Ramos (cell line): ENCODE results near the gene MMP24OS.
"Not testable (repeated sequence)": the region's sequence is repeated elsewhere in the genome, so short reads cannot be mapped to it uniquely, and the experiment has no call there.

ENCODE experiments used
- in situ Hi-C: fragments of 300-500 bp; cut with MboI; formaldehyde crosslinking; loops from one replicate; pipeline ENCODE4 v1.14.3; 2022; ENCODE audit warnings: low sequenced_read_pairs; ENCODE audit not compliant: unreplicated experiment

MMP24OS gene

DNA sequence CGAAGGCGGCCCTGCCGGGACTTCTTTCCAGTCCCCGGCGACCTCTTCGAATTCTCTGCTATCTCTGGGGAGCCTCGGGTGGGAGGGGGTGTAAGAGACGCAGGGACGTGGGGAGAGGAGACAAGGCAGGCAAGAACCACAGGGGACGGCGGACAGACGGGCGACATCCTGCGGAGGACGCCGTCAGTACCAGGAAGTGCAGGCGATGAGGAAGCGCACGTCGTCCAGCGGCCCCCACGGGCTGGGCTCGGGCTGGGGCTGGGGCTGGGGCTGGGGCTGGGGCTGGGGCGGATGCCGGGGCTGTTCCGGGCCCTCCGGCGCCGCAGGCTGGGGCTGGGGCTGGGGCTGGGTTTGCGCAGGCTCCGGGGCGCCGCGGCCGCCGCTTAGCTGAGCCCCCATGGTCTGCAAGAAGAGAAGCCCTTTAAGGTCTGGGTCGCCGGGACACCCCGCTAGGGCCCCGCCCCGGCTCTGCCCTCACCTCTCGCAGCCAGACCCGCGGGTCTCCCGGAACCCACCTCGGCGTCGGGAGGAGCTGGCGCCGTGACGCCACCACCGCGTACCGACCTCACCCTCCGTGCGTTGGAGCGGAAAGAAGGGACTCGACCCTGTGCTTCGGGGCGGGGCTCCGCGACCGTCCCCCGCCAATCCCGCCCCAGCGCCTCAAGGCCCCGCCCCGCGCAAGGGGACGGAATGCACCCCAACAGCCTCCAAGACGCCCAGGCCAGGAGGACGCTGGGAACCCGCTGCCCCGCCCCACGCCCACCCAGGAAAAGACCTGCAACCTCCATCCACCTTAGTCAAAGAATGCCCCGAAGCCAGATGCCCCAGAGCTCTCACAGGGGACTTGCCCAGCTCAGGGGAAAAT, at the start of gene MMP24OS:
Gene MMP24OS, minus strand, starts transcription at position 592 of the 865 bp plus-strand sequence. Its CDS starts 193 bp downstream, at position 399.
- in situ Hi-C loops, result no loop called here

DNA sequence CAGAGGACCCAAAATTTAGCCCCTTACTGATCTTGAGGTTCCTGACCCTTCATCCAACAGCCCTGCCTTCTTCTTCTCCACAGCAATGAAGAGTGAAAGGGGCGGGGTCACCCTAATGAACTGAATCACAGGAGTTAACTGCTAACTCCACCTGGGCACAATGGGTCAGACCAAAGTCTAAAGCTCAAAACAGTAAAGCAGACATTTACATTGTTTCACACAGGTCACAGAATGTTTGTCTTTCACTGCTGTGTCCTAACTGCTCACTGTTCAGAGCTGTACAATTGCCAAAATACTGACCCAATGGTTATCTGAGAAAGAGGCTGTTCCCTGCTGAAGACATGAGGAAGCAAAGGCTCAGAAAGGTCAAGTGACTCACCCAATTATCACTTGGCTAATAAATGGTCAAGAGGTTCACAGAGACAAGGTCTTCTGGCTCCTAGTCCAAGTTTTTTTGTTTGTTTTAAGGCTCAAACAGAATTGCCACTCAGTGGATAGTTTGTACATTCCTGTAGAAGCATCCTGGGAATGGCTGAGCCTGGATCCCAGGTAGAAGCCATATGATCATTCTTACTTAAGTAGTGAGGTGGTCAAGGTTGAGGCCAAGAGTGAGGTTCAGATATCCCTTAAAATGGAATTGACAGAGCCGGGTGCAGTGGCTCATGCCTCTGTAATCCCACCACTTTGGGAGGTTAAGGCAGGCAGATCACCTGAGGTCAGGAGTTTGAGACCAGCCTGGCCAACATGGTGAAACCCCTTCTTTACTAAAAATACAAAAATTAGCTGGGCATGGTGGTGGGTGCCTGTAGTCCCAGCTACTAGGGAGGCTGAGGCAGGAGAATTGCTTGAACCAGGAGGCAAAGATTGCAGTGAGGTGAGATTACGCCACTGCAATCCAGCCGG, 49.4 kb upstream of the MMP24OS start:
- in situ Hi-C loops, result no loop called here

DNA sequence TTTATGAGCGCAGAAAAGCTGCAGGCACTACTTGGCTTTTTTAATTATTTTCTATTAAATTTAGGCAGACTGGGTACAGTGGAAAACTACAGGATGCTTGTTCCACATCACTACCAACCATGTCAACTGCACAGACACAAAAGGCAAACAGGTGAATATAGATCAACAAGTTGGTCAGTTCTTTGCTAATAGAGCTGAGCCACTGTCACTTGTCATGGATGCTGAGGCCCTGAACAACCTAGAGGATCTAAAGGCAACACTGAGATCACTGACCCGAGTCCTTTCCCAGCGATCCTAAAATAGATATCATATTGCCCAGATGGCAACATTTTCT, 48.8 kb upstream of the MMP24OS start:
- in situ Hi-C loops, result no loop called here

DNA sequence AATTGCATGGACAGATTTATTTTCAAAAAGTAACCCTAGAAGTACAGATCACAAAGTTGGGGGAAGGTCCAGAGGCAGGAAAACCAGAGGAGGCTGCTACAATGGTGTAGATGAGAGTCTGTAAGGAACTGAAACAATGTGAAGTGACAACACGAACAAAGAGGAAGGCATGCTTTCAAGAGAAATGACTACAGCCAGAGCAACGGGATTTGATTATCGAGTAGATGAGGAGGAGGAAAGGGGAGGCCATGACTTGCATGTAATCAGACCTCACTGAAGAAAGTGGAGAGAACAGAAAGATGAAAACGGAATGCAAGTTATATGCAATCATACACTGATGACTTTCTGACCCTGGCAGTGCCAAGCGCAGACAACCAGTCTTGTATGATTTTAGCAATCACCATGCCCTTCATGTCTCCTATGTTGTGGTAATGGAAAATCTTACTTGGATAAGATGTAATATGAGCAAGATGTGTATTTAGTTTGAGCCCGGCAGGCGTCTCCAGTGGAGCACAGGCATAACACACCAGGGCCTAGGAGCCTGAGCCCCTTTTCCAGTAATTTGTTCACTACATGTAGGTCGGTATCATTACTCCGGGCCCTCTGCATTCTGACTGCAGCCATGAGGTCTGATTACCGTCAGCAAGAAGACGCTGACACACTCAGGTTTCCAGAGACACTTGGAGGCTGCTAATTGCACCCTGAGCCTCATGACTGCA, 48.3 kb upstream of the MMP24OS start:
- in situ Hi-C loops, result no loop called here

DNA sequence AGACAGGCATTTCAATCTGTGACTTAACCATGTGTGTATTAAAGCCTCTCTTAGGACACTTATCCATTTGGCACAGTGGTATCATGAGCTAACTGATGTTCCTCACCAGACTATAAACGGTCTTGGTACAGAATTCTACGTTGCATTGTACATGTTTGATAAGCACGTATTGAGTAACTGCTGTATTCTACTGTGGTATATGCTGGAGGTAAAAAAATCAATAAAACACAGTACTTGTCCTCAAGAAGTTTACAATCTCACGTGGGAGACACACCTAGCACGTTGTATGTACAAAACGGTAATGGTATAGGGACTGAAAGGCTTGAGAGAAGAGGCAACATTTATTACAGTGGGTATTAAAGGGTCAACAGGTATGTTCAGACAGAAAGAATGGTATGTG, 47.5 kb upstream of the MMP24OS start:
- in situ Hi-C loops, result no loop called here

DNA sequence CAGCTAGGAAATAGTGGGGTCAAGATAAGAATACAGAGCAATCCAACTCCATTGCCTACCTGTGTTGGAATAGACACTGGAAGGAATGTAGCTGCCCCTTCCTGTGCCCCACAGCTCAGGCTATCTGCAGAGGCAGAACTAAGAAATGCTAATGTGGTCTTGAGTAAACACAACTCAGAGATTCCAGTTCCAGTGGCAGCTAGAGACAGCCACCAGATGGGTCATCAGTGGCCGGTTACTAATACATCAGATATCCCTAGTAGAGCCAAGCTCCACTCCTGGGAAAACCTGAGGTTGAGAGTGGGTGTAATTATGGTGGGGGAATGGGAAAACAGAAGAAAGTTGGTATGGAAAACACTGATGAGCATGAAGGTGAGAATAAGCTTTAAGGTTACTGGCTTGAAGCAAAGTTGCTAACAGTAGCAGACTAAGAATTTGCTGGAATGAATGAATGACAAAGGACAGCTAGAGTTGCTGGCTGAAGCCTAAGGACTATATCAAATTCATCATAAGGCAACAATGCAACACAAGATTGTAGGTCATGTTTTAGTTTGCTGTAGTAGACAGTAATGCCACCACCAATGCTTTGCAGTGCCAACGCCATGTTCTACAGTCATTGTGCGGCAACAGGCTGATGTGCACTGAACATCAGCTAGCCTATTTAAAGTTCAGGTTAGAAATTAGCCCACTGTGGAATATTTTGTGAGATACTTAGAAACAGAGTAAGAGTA, 42.6 kb upstream of the MMP24OS start:
- in situ Hi-C loops, result no loop called here

DNA sequence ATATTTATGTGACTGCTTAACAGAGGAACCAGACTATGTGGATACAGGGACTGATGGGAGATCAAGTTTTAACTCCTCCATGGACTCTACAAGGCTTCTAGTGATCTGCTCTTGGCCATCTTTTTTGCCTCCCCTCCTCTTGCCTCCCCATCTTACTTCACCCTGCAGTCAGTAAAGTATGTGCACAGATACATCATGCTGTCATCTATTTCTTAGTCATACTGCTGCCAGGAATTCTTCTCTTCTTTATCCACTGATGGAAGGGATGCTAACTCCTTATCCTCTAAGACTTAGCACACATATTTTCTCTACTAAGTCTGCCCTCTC, 41.9 kb upstream of the MMP24OS start:
- in situ Hi-C loops, result no loop called here

DNA sequence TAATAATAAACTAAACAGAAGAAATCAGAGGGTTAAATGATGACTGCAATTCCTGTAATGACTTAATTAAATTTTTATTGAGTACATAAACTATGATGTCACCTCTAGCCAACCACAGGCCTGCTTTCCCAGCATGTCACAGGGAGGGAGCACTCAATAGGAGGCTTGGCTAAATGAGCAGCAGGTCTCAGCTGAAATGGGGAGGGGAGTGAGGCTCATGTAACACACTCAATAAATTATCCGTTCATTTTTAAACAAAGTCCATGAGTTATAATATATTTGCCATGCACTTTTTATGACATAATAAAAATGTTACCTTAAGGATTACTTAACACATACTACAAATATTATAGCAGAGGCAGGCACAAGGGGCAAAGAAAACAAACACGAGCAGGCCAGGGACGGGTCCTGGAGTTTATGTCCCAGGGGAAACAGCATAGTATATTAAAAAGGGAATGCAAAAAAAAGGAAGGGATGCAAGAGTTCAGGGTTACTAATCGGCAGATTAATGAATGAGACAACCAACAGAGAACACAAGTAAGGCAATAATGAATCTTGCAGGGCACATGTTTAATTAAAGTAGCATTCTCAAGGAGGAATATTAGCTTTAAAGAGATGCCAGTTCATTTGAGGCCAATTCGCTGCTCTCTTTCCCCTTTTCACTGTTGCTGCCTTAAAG, 41.4 kb upstream of the MMP24OS start:
- in situ Hi-C loops, result no loop called here

DNA sequence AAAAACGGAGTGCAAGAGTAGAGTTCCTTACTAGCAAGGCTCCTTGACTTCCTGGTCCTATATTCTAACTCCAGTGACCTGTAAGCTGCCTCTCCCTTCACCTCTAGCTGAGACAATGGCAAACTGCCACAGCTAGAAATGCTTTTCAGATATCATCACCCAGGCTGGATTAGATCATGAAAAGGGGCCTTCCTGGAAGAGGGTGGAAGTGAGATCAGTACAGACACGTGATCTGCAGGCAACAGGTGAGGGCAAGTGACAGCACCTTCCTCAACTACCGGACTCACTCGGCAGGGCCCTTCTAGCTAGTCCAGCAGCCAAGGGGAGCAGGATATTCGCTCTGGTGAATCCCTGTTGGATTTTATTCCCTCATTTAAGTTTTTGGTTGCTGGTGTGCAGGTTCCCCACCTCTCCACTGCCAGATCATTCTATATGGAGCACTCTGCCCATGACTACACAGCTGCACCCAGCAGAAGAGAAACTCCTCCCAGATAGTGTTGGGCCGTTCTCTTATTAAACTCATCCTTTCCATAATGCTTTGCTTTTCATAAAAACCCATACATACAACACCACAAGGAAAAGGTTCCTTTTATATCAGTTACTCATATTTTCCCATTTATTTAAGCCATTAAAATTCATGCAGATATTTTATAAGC, 40.7 kb upstream of the MMP24OS start:
- in situ Hi-C loops, result no loop called here

DNA sequence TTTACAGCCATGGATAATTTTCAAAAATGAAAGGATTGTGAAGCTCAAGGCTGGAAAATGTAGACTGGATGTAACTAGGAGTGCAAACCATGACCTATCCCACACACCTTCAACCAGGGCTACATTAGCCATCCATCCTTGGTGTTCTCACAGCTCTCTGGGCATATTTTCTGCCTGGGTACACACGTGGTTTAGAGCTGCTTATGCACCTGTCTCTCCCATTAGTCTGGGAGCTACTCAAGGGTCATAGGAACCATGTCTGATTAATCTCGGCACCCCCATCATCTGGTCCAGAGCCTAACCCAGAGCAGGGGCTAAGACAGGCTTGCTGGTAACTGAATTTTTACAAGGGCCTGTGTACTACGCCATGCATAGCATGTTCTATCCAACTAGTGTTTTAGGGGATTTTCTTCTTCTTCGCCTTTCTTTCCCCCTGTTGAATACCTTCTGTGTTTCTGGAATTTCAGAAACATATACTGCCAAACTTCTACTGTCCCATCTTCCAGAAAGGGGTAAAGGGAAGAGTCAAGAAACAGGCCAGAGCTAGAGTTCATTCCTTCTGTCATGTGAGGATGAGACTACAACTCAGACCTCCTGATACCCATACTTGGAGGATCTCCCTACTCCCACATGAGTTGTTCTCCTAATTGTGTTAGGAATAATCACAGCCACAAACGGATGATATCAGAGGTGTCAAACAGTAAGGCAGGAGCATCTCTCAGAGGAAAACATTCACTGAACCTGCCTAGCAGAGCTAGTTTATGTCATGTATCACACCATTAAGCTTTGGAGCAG, 39.7 kb upstream of the MMP24OS start:
- in situ Hi-C loops, result no loop called here

DNA sequence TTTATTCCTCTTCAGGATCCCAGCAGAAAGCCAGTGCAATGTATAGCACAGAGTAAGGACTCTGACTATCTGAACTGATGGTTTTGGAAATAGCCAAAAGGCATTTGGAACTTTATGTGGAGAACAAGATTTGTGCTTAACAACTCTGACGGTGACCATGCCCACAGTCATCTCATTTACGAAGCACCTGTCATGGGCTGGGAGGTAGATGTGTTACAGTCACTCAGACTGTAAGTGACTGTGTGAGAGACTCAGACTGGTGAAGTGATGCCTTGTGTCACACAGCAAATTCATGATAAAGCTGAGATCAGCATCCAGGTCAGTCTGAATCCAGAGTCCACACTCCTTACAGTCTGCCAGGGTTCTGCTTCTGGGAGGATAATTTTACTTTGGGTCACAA, 38.2 kb upstream of the MMP24OS start:
- in situ Hi-C loops, result no loop called here

DNA sequence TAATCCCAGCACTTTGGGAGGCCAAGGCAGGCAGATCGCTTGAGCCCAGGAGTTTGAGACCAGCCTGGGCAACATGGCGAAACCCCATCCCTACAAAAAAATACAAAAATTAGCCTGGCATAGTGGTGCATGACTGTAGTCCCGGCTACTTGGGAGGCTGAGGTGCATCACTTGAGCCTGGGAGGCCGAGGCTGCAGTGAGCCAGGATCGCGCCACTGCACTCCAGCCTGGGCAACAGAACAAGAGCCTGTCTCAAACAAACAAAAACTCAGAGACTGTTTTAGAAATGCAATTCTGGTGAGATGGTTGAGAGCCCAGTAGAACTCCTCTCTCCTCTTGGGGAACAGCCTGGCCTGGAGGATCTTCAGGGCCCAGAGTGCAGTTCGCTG, 37.7 kb upstream of the MMP24OS start:
- in situ Hi-C loops, result not testable (repeated sequence)

DNA sequence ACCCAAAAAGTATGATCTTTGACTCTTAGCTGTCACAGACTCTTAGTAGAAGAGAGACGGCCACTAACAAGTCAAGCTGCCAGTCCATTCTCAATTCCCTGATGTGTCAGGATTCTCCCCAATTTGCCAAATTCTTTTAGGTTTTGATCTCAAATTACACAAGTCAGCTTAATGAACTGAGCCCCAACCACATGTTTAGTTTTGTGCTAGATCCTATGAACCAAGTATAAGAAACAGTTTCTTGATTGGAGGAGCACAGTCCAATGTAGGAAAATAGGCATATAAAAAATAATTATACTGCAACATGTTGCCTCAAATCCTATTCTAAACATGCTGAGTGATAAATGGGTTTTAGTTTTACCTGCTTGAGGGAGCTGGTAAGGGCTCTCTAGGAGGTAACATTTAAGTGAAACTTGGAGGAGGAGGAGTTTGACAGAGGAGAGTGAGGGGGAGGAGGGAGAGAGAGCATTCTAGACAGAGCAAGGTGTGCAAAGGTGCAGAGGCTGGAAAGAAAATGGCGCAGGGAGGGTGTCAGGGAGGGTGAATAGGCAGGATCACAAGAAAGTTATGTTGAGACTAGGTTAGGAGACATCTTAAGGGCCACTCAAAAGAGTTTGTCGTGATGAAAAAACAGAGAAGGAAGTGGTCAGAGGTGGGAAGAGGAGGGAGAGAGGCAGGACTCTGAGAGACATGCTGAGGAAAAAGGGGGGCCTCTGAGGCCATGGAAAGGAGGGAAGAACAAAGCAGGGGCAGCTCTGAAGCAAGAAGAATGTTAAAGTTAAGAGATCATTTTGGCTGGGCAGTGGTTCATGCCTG, 37.1 kb upstream of the MMP24OS start:
- in situ Hi-C loops, result no loop called here

DNA sequence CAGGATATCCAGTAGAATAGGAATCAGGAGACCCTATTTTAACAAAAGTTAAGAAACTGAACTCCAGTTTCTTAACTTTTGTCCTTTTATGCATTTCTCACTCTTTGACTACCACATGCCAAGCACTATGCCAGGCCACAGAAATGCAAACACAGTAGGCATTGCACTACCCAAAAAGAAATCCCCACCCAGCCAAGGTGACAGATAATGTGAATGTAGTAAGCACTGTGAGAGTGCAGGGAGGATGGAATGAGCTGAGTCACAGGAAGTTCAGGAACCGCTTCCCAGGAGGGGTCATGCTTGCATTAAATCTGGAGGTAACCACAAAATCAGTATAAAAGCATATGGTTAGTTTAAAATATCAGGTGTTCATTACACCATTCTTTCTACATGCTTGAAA, 34.4 kb upstream of the MMP24OS start:
- in situ Hi-C loops, result no loop called here

DNA sequence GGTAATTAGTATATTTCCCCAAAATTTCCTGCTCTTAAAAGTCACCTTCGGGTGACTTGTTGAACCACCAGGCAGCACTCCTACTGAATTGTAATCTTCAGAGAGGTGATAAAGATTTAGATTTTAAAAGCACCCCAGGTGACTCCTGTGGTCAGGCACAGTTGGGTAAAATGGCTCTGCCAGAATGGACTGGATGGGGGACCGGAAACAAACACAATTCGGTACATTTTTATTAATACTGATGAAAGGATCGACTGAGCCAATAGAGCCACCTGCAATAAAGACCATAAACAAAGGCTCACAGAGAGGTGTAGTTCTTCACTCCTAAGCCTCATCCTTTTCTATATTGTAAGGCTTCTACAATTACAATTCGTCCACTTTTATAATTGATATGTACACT, 33.9 kb upstream of the MMP24OS start:
- in situ Hi-C loops, result no loop called here

DNA sequence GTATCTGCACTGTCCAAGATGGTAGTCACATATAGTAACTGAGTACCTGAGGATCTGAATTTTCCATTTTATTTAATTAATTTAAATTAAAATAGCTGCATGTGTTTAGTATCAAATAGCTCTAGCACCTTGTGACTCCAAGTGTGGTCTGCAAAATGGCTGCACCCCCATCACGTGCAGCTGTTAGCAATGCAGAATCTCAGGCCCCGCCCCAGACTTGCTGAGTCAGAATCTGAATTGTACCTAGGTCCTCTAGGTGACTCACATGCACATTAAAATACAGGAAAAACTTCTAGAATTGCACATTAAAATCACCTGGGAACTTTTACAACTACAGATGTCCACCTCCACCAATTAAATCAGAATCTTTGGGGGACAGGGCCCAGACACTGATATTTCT, 33.5 kb upstream of the MMP24OS start:
- in situ Hi-C loops, result no loop called here
